Measurements from ENCODE around the gene HNRNPA0. TPM values are rescaled to one million over a fixed set of nuclear protein-coding genes. Genes with fewer than 3 reads are reported as not detected.
A peak's percentile ranks its signal among the peaks of the same experiment; 100 is the strongest.

HNRNPA0 gene
- total RNA-seq, 4 donors from 2014 or later: 12.6 to 17.0 (median 15.0) TPM

DNA sequence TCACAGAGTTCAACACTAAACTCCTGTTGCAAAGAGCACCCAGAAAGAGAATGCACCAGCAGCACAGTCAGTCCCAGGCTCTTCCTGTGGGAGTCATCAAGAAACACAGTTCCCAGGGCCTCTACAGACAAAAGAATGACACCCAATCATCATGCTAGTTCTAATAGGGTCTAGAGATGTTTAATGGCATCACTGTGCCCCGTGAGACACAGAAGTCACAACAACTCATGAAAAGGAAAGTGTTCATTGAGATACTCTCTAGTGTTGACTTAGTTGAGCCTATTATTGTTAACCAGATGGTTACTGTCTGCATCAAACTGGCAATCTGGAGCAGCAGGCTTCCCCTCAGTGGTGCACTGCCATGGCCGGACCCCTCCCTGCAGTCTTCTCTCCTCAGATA, 19.8 kb downstream of the HNRNPA0 start:
- TF ChIP-seq EP300 (IDR thresholded peaks at IDR 0.05) (no peak), POLR2A (IDR thresholded peaks at IDR 0.05) (no peak)
- TF ChIP-seq, protein P1, sequence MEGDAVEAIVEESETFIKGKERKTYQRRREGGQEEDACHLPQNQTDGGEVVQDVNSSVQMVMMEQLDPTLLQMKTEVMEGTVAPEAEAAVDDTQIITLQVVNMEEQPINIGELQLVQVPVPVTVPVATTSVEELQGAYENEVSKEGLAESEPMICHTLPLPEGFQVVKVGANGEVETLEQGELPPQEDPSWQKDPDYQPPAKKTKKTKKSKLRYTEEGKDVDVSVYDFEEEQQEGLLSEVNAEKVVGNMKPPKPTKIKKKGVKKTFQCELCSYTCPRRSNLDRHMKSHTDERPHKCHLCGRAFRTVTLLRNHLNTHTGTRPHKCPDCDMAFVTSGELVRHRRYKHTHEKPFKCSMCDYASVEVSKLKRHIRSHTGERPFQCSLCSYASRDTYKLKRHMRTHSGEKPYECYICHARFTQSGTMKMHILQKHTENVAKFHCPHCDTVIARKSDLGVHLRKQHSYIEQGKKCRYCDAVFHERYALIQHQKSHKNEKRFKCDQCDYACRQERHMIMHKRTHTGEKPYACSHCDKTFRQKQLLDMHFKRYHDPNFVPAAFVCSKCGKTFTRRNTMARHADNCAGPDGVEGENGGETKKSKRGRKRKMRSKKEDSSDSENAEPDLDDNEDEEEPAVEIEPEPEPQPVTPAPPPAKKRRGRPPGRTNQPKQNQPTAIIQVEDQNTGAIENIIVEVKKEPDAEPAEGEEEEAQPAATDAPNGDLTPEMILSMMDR (IDR thresholded peaks at IDR 0.05): no peak
- 70 to 72% methylated on average over 2 of the region's 2 CpGs for WGBS, 2 donors
- Histone ChIP-seq H3K27me3 (no peaks in the 10 kb centered on the region), H3K9me3 (no peaks in the 10 kb centered on the region), H3K4me1 (peaks cover 0 to 27% (median 10%) of the 10 kb centered on the region in 4 donors), H3K36me3 (no peaks in the 10 kb centered on the region), H3K27ac (peak overlapping the region in 3 of 4 donors; percentile 46 to 78 (median 63)), H3K4me3 (peak overlapping the region in 3 of 4 donors; percentile 26 to 45 (median 40))
- no peak for DNase-seq (ENCODE audit: low spot score in 2 of 2)

DNA sequence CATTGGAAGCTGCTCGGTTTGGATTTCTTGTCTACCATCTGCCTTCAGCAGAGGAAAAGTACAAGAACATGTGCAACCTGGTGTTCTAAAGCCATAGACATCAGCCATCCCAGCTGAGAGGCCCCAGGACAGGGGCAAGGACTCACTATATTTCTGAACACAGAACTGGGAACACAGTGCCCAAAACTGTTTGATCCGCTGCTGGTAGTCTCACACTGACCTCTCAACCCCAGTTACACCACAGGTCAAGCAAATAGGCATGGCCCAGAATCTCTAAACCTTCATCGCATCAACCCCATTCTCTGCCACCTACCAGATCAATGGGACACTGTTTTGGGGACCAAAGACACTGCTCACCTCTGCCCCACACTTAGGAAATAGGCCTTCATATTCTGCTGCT, 20.2 kb downstream of the HNRNPA0 start:
- H3K27me3 ChIP-seq: no peaks in the 10 kb centered on the region
- DNase-seq (ENCODE audit: low spot score in 2 of 2): no peak
- H3K36me3 ChIP-seq: no peaks in the 10 kb centered on the region
- WGBS, 2 donors: 87 to 89% methylated on average over 3 of the region's 3 CpGs
- peaks cover 0 to 27% (median 10%) of the 10 kb centered on the region in 4 donors for H3K4me1 ChIP-seq
- no peaks in the 10 kb centered on the region for H3K9me3 ChIP-seq
- TF ChIP-seq POLR2A (IDR thresholded peaks at IDR 0.05) (no peak), EP300 (IDR thresholded peaks at IDR 0.05) (no peak)
- TF ChIP-seq, protein P1 (IDR thresholded peaks at IDR 0.05): no peak
- H3K4me3 ChIP-seq: peak overlapping the region in 1 of 4 donors; percentile 45
- H3K27ac ChIP-seq: peak overlapping the region in 3 of 4 donors; percentile 46 to 78 (median 63)

DNA sequence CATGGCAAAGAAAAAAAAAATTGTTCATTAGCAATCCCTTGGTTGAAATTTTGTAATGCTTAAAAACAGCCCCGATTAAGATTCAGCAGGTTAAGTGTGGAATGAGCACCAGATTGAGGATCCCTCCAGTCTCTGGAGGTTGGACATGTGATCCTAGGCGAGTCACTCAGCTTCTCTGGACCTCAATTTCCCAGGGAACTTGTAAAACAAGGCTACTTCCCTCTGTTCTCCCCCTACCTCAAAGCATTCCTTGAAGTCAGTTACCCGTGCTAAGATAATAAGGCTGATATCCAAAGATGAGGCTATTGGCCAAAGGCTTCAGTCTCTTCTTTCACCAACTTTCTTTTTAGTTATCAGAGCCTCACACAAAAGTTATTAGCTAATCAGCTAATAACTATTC, 21.2 kb downstream of the HNRNPA0 start:
- Histone ChIP-seq H3K4me1 (peaks cover 0 to 27% (median 10%) of the 10 kb centered on the region in 4 donors), H3K27me3 (no peaks in the 10 kb centered on the region), H3K27ac (no peak overlapping the region), H3K9me3 (no peaks in the 10 kb centered on the region), H3K4me3 (no peak overlapping the region), H3K36me3 (no peaks in the 10 kb centered on the region)
- no peak for DNase-seq (ENCODE audit: low spot score in 2 of 2)
- 83 to 87% methylated on average over 3 of the region's 3 CpGs for WGBS, 2 donors
- TF ChIP-seq POLR2A (IDR thresholded peaks at IDR 0.05) (no peak), EP300 (IDR thresholded peaks at IDR 0.05) (no peak)

DNA sequence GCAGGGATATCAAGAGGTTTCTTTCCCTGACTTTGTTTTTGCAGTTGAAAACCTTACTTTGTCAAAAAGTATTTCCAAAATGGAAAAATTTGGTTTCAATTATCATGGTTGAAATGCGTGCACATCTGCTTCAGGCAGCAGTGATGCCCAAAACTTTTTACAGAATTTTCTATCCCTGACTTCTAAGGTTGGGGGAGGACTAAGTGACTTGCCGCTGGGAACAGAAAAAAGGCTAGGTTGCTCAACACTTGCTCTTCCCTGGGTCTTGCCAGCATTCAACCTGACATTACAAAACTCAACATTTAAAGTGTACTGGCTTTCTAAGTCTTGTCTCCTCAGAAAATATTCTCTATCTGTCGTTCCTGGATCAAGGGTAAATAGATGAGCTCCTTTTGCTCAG, 23.0 kb downstream of the HNRNPA0 start:
- Histone ChIP-seq H3K36me3 (no peaks in the 10 kb centered on the region), H3K4me3 (no peak overlapping the region), H3K27ac (peak overlapping the region in 2 of 4 donors; percentile 10 to 32), H3K27me3 (no peaks in the 10 kb centered on the region), H3K4me1 (peaks cover 0 to 19% (median 9%) of the 10 kb centered on the region in 4 donors), H3K9me3 (no peaks in the 10 kb centered on the region)
- TF ChIP-seq, protein P1 (IDR thresholded peaks at IDR 0.05): no peak
- no peak for TF ChIP-seq EP300 (IDR thresholded peaks at IDR 0.05)
- TF ChIP-seq POLR2A (IDR thresholded peaks at IDR 0.05): no peak
- peak in 1 of 2 donors; percentile 18 for DNase-seq (ENCODE audit: low spot score in 2 of 2)
- 63 to 67% methylated on average over 3 of the region's 3 CpGs for WGBS, 2 donors

DNA sequence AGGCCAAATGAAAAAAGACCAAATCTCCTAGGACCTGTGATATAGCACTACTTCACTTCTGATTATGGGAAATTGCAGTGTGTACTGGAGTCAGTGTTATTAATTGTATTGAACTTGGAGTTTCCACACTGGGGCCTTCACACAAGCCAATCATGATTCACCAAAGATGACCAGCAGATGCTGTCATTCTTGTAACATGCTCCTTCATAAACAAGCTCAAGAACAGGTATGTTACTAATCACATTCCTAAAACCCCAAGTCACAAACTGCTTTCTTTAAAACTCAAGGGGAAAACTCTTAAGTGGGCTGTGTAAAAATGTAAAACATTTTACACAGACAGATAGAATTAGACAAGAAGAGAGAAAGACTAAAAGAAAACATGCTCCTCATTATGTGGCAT, 23.8 kb downstream of the HNRNPA0 start:
- Histone ChIP-seq H3K36me3 (no peaks in the 10 kb centered on the region), H3K27ac (peak overlapping the region in 2 of 4 donors; percentile 9 to 29), H3K4me3 (no peak overlapping the region), H3K27me3 (no peaks in the 10 kb centered on the region), H3K4me1 (peaks cover 0 to 10% (median under 1%) of the 10 kb centered on the region in 4 donors), H3K9me3 (no peaks in the 10 kb centered on the region)
- TF ChIP-seq, protein P1 (IDR thresholded peaks at IDR 0.05): no peak
- TF ChIP-seq EP300 (IDR thresholded peaks at IDR 0.05): no peak
- no peak for TF ChIP-seq POLR2A (IDR thresholded peaks at IDR 0.05)
- DNase-seq (ENCODE audit: low spot score in 2 of 2): no peak
